Fibroblast of lung (primary cell): Measurements from ENCODE around the gene PIK3CD.

Source experiments
- CTCF ChIP-seq, 2 donors: IDR thresholded peaks in 1 of 2; conservative IDR thresholded peaks in 1 of 2; 1 replicate in 1 of 2; 2 replicates in 1 of 2; pipeline ENCODE4 v1.5.1; 2011 to 2012; ENCODE audit warnings: low read length in 2 of 2, control low read depth in 1 of 2, inconsistent platforms in 1 of 2, low read depth in 1 of 2, mild to moderate bottlenecking in 1 of 2
- EZH2 ChIP-seq: IDR thresholded peaks from 2 replicates; pipeline ENCODE4 v1.5.1; 2012; ENCODE audit warnings: low read length, control low read depth, mild to moderate bottlenecking; ENCODE audit errors: missing control alignments

- TF ChIP-seq CTCF (conservative IDR thresholded peaks at IDR 0.05 in 1 of 2, IDR thresholded peaks at IDR 0.05 in 1 of 2; ENCODE audit: low read depth in 1 of 2, low read length in 2 of 2) (no peak), EZH2 (no peak)
Measured at GRCh38 chr1:9676815-9677393, 25.4 kb downstream of the PIK3CD start.
